ENCODE measurements around the gene CHRM5. TPM values are rescaled to one million over a fixed set of nuclear protein-coding genes. Genes with fewer than 3 reads are reported as not detected.

The CHRM5 gene
- total and polyA plus RNA-seq, 9 of the 15 experiments (the other 6 are each of a cell fraction or from before 2014, with no cell fraction given), result not detected

DNA sequence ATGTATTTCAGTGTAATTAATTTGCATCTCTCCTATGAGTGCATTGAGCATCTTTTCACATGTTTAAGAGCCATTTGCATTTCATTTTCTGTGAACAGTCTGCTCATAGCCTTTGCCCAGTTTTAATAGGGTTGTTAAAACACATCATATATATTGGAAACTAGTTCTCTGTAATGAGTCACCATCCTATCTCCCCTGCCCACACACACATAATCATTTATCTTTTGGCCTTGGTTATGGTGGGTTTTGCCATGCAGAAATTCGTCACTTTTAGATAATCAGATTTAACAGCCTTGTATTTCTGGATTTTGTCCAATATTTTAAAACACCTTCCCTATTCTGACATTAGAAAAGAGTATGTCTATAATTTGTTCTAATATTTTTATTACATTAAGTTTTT, 11.9 kb upstream of the CHRM5 start (continued):
- TF ChIP-seq, protein P1, sequence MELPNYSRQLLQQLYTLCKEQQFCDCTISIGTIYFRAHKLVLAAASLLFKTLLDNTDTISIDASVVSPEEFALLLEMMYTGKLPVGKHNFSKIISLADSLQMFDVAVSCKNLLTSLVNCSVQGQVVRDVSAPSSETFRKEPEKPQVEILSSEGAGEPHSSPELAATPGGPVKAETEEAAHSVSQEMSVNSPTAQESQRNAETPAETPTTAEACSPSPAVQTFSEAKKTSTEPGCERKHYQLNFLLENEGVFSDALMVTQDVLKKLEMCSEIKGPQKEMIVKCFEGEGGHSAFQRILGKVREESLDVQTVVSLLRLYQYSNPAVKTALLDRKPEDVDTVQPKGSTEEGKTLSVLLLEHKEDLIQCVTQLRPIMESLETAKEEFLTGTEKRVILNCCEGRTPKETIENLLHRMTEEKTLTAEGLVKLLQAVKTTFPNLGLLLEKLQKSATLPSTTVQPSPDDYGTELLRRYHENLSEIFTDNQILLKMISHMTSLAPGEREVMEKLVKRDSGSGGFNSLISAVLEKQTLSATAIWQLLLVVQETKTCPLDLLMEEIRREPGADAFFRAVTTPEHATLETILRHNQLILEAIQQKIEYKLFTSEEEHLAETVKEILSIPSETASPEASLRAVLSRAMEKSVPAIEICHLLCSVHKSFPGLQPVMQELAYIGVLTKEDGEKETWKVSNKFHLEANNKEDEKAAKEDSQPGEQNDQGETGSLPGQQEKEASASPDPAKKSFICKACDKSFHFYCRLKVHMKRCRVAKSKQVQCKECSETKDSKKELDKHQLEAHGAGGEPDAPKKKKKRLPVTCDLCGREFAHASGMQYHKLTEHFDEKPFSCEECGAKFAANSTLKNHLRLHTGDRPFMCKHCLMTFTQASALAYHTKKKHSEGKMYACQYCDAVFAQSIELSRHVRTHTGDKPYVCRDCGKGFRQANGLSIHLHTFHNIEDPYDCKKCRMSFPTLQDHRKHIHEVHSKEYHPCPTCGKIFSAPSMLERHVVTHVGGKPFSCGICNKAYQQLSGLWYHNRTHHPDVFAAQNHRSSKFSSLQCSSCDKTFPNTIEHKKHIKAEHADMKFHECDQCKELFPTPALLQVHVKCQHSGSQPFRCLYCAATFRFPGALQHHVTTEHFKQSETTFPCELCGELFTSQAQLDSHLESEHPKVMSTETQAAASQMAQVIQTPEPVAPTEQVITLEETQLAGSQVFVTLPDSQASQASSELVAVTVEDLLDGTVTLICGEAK (IDR thresholded peaks at IDR 0.05), result no peak
- TF ChIP-seq, protein P1 (CRISPR knock-in tag; IDR thresholded peaks at IDR 0.05), result no peak
- TF ChIP-seq ZNF445 (CRISPR knock-in tag; IDR thresholded peaks at IDR 0.05; ENCODE audit: low read depth) (no peak), SP1 (CRISPR knock-in tag; IDR thresholded peaks at IDR 0.05) (no peak), MECOM (CRISPR knock-in tag; IDR thresholded peaks at IDR 0.05) (no peak), MAFG (tag; conservative IDR thresholded peaks at IDR 0.05) (no peak), SNRNP70 (optimal IDR thresholded peaks at IDR 0.05; ENCODE audit: low read depth, low read length) (no peak), SIN3A (IDR thresholded peaks at IDR 0.05; ENCODE audit: borderline replicate concordance in 2 of 2, control insufficient read depth in 1 of 2, low read depth in 2 of 2, low read length in 2 of 2) (no peak), ZFP36 (IDR thresholded peaks at IDR 0.05; ENCODE audit: low read depth, low read length, partially characterized antibody) (no peak), PTBP1 (IDR thresholded peaks at IDR 0.05; ENCODE audit: low read depth, low read length) (no peak), NFIC (IDR thresholded peaks at IDR 0.05) (peak; percentile 64), FOSL1 (tag; conservative IDR thresholded peaks at IDR 0.05) (peak; percentile 96), ARID1B (IDR thresholded peaks at IDR 0.05) (peak; percentile 57; the same call in 1 of the 2 replicates), MYNN (IDR thresholded peaks at IDR 0.05) (no peak), MYNN (CRISPR knock-in tag; IDR thresholded peaks at IDR 0.05) (no peak)
- TF ChIP-seq, protein P2, sequence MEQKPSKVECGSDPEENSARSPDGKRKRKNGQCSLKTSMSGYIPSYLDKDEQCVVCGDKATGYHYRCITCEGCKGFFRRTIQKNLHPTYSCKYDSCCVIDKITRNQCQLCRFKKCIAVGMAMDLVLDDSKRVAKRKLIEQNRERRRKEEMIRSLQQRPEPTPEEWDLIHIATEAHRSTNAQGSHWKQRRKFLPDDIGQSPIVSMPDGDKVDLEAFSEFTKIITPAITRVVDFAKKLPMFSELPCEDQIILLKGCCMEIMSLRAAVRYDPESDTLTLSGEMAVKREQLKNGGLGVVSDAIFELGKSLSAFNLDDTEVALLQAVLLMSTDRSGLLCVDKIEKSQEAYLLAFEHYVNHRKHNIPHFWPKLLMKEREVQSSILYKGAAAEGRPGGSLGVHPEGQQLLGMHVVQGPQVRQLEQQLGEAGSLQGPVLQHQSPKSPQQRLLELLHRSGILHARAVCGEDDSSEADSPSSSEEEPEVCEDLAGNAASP (IDR thresholded peaks at IDR 0.05), result no peak
- TF ChIP-seq, protein P3, sequence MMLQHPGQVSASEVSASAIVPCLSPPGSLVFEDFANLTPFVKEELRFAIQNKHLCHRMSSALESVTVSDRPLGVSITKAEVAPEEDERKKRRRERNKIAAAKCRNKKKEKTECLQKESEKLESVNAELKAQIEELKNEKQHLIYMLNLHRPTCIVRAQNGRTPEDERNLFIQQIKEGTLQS (IDR thresholded peaks at IDR 0.05), result peak; percentile 54
- TF ChIP-seq, protein P3 (CRISPR knock-in tag; conservative IDR thresholded peaks at IDR 0.05), result no peak
- TF ChIP-seq, protein P4, sequence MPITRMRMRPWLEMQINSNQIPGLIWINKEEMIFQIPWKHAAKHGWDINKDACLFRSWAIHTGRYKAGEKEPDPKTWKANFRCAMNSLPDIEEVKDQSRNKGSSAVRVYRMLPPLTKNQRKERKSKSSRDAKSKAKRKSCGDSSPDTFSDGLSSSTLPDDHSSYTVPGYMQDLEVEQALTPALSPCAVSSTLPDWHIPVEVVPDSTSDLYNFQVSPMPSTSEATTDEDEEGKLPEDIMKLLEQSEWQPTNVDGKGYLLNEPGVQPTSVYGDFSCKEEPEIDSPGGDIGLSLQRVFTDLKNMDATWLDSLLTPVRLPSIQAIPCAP (CRISPR knock-in tag; IDR thresholded peaks at IDR 0.05; ENCODE audit: borderline replicate concordance), result no peak

Measured in K562 (cell line).